PC-9 (cell line): ENCODE data around the gene MORC1. TPM values are rescaled to one million over a fixed set of nuclear protein-coding genes. Genes with fewer than 3 reads are reported as not detected.

Experiments
- BruUV-seq: library from RNA; stranded (reverse); fragments of 400-500 nt; replicated peaks from 2 replicates; lab custom pipeline; 2021; lab: Mats Ljungman, UMichigan
- CTCF ChIA-PET: fragments of 300-600 bp; sonication (Branson Sonifier 250); formaldehyde crosslinking; loops from one replicate; lab custom pipeline; 2022; ENCODE audit warnings: antibody characterized with exemption; lab: Charles Lee
- POLR2A ChIA-PET: fragments of 300-600 bp; sonication (Branson Sonifier 250); formaldehyde crosslinking; loops from one replicate; lab custom pipeline; 2022; ENCODE audit warnings: antibody characterized with exemption; ENCODE audit not compliant: unreplicated experiment; lab: Charles Lee
- DNase-seq, 2 experiments: peaks; one replicate each; pipeline versions ENCODE4 v3.0.0 to v3.0.0-alpha.2; 2015 to 2022; ENCODE audit warnings: mixed read lengths in 1 of 2
- H2AFZ ChIP-seq: fragments of 200-600 bp; sonication (generic); 2 replicates; pipeline ENCODE4 v1.8.1; 2017; ENCODE audit warnings: antibody characterized with exemption
- H3F3A ChIP-seq: fragments of 200-600 bp; sonication (generic); 2 replicates; pipeline ENCODE4 v1.8.1; 2017; ENCODE audit warnings: antibody characterized with exemption, mild to moderate bottlenecking, low read depth; ENCODE audit not compliant: insufficient read depth
- H3K27ac ChIP-seq: fragments of 200-600 bp; sonication (generic); 2 replicates; pipeline ENCODE4 v1.6.1; 2016; ENCODE audit warnings: mixed run types
- H3K27me3 ChIP-seq: fragments of 200-600 bp; sonication (generic); 2 replicates; pipeline ENCODE4 v1.6.1; 2016; ENCODE audit warnings: low read depth, mixed run types; ENCODE audit not compliant: insufficient read depth
- H3K36me3 ChIP-seq: fragments of 200-600 bp; sonication (generic); 2 replicates; pipeline ENCODE4 v1.6.1; 2016; ENCODE audit warnings: low read depth, mixed run types
- H3K4me1 ChIP-seq: fragments of 200-600 bp; sonication (generic); replicated peaks from 2 replicates; pipeline ENCODE4 v1.6.1; 2016; ENCODE audit warnings: mixed run types; ENCODE audit not compliant: insufficient read depth
- H3K4me2 ChIP-seq: fragments of 200-600 bp; sonication (generic); 2 replicates; pipeline ENCODE4 v1.6.1; 2017; ENCODE audit warnings: mixed run types
- H3K4me3 ChIP-seq: fragments of 200-600 bp; sonication (generic); 2 replicates; pipeline ENCODE4 v1.6.1; 2016; ENCODE audit warnings: mixed run types
- H3K79me2 ChIP-seq: fragments of 200-600 bp; sonication (generic); 2 replicates; pipeline ENCODE4 v1.6.1; 2017; ENCODE audit warnings: low read depth, mixed run types
- H3K9me2 ChIP-seq: fragments of 200-600 bp; sonication (generic); 2 replicates; pipeline ENCODE4 v1.8.1; 2017; ENCODE audit warnings: mild to moderate bottlenecking; ENCODE audit not compliant: insufficient read depth
- H3K9me3 ChIP-seq: fragments of 200-600 bp; sonication (generic); 2 replicates; pipeline ENCODE4 v1.8.1; 2016; ENCODE audit warnings: low read depth; ENCODE audit not compliant: insufficient read depth
- H4K20me1 ChIP-seq: fragments of 200-600 bp; sonication (generic); 2 replicates; pipeline ENCODE4 v1.8.1; 2017; ENCODE audit not compliant: insufficient read depth
- CTCF ChIP-seq: fragments of 200-600 bp; sonication (generic); conservative IDR thresholded peaks from 2 replicates; pipeline ENCODE4 v1.6.1; 2017; ENCODE audit warnings: mixed run types, antibody characterized with exemption, mild to moderate bottlenecking, moderate library complexity
- EZH2 ChIP-seq: fragments of 200-600 bp; sonication (generic); IDR thresholded peaks from 2 replicates; pipeline ENCODE4 v1.8.0; 2017; ENCODE audit warnings: antibody characterized with exemption, low read depth
- intact Hi-C: fragments of 100-400 bp; cut with micrococcal nuclease; formaldehyde crosslinking; loops from one replicate; pipeline ENCODE4 v1.10.0; 2022; ENCODE audit not compliant: unreplicated experiment
- total RNA-seq: library from RNA; stranded (reverse); gene quantifications from 2 replicates; pipeline ENCODE4 v1.2.3, GENCODE V29; 2021

MORC1 gene
- total RNA-seq, 1 experiment from 2014 or later = not detected

- POLR2A ChIA-PET = no interaction called here
- intact Hi-C loops = no loop called here
- no peaks in the 10 kb centered on the region for H3K4me1 ChIP-seq
- H3K27me3 ChIP-seq = no peaks in the 10 kb centered on the region
- H3K27ac ChIP-seq = no peak overlapping the region
- H3K79me2 ChIP-seq = no peaks in the 10 kb centered on the region
- H3K4me3 ChIP-seq = no peak overlapping the region
- no peaks in the 10 kb centered on the region for H3K36me3 ChIP-seq
- no peaks in the 10 kb centered on the region for H3F3A ChIP-seq
- H3K9me2 ChIP-seq = no peaks in the 10 kb centered on the region
- CTCF ChIA-PET = interaction anchor here (0.7 kb wide), 1 partner anchor 421 kb away, joined by 5 read pairs; no protein-coding TSS in a partner anchor
- H2AFZ ChIP-seq = no peak overlapping the region
- no peaks in the 10 kb centered on the region; the same call in 1 of the 2 replicates for H3K9me3 ChIP-seq
- DNase-seq = no peak
- no peak for TF ChIP-seq EZH2
- TF ChIP-seq CTCF = no peak
- no peaks in the 10 kb centered on the region for H4K20me1 ChIP-seq
- no TSS peak for BruUV-seq
- H3K4me2 ChIP-seq = no peak overlapping the region
These were observed 170.1 kb downstream of the MORC1 start for GRCh38 chr3:108947855-108948254.

GRCh38 chr3:108946292-108947285, 171.3 kb downstream of the MORC1 start:
- H3K36me3 ChIP-seq = no peaks in the 10 kb centered on the region
- CTCF ChIA-PET = interaction anchor here (0.6 to 0.7 kb wide), 2 partner anchors 31 to 77 kb away, joined by 4 to 6 read pairs; no protein-coding TSS in a partner anchor

More at GRCh38 chr3:108946292-108947285, 171.3 kb downstream of the MORC1 start:
- peak overlapping the region; percentile 1; the same call in 1 of the 2 replicates for H2AFZ ChIP-seq
- H3K4me1 ChIP-seq = no peaks in the 10 kb centered on the region
- POLR2A ChIA-PET = no interaction called here
- TF ChIP-seq CTCF = no peak
- TF ChIP-seq EZH2 = no peak
- H3K27ac ChIP-seq = no peak overlapping the region
- H3K4me3 ChIP-seq = no peak overlapping the region
- H3K27me3 ChIP-seq = no peaks in the 10 kb centered on the region
- no TSS peak for BruUV-seq
- no peaks in the 10 kb centered on the region for H4K20me1 ChIP-seq
- H3K4me2 ChIP-seq = 0 out of 2 replicates have a peak overlapping the region, but pooled peaks have one; percentile 2
- no peaks in the 10 kb centered on the region for H3F3A ChIP-seq
- H3K9me2 ChIP-seq = no peaks in the 10 kb centered on the region
- intact Hi-C loops = no loop called here
- H3K79me2 ChIP-seq = no peaks in the 10 kb centered on the region
- peak in 1 of 2 experiments; percentile 42 for DNase-seq
- no peaks in the 10 kb centered on the region; the same call in 1 of the 2 replicates for H3K9me3 ChIP-seq
